Stimulated activated CD4-positive, alpha-beta T cell treated with anti-CD3 and anti-CD28 coated beads, Interleukin-4, amount 100 ng/mL, for 24 hours (primary cell): ENCODE measurements around the gene PLEKHA8.

Source experiments
- DNase-seq: peaks from one replicate; pipeline ENCODE4 v3.0.0-alpha.2; 2020

The PLEKHA8 gene, protein sequence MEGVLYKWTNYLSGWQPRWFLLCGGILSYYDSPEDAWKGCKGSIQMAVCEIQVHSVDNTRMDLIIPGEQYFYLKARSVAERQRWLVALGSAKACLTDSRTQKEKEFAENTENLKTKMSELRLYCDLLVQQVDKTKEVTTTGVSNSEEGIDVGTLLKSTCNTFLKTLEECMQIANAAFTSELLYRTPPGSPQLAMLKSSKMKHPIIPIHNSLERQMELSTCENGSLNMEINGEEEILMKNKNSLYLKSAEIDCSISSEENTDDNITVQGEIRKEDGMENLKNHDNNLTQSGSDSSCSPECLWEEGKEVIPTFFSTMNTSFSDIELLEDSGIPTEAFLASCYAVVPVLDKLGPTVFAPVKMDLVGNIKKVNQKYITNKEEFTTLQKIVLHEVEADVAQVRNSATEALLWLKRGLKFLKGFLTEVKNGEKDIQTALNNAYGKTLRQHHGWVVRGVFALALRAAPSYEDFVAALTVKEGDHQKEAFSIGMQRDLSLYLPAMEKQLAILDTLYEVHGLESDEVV

DNA sequence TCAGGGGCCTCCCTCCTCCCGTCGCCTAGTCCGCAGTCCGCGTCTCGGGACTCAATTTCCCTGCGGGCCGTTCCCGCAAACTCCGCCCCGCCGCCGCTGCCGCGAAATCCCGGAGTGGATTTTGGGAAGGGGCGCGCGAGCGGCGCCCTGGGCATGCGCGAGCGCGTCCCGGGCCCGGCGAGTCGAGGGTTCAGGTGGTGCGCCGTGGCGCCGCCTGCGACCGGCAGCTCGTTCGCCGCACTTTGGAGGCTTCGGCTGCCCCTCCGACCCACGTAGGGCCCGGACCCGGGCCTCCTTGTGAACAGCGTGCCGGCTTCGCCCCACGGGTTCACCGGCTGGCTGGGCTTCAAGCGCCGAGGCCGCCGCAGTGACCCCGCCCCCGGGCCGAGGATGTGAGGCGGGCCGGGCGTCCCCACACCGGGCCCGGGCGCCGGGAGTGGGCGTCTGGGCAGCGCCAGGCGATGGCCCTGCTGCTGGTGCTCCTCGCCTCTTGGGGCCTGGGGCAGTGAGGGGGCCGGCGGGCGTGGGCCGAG lies at the start of gene PLEKHA8:
TSS of gene PLEKHA8 (plus strand) at position 197 of the 533 bp plus-strand sequence. CDS start 351 bp downstream, outside the sequence.
- peak; percentile 88 for DNase-seq

DNA sequence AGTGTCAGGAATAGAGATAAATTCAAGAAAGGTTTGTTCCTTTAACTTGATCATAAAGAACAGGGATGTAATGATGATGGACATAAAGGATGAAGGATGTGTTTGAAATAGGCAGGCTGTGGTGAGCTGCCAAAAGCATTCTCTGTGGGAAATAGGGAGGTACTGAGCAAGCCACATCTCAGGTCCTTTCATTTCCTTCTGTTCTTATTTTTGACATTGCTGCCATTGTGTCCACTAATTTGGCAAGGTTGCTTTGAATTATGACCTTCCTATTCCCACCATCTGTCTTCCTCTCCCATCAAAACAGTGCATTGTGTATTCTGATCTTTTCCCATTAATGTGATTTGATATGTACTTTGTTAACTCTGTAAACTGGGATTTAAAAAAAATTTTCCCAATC lies 48.1 kb upstream of the PLEKHA8 start:
- DNase-seq: no peak

DNA sequence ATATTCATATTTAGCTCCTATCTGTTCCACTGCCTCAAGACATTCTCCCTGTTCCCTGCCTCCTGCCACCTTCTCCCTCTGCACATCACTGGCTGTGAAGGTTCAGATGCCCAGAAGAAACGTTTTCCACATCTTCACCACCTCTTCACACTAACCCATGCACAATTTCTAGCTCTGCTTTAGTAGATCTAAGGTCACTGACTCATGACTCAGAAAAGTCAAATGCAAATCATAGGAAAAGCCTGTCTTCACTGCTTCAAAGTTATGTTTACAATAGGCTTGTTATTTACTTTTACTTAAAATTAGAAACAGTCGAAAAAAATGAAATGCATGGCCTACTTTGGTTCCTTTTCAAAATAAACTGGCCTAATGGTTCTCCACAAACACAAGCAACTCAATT lies 41.1 kb upstream of the PLEKHA8 start:
- DNase-seq: no peak

DNA sequence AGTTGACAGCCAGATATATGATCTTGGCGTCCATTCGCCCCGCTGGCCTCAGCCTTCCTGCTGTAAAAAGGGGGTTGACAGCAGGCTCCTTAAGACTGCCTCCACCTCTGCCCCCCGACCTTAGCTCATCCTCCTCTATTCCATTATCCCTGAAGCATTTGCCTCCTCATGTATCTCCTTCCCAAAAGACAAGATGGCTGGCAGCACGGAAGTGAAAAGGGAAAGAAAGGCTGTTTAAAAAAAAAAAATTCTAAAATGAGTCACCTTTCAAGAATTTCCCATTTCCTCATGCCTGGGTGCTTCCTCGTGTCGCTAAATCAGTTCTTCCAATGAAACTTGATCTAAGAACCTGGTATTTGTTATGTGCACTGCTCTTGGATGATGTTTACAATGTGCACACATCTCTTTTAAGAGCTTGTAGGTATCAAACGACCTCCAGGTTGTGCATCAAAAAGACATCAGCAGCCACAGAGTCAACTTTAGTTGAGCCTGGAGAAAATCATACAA lies 40.3 kb upstream of the PLEKHA8 start:
- DNase-seq: no peak

DNA sequence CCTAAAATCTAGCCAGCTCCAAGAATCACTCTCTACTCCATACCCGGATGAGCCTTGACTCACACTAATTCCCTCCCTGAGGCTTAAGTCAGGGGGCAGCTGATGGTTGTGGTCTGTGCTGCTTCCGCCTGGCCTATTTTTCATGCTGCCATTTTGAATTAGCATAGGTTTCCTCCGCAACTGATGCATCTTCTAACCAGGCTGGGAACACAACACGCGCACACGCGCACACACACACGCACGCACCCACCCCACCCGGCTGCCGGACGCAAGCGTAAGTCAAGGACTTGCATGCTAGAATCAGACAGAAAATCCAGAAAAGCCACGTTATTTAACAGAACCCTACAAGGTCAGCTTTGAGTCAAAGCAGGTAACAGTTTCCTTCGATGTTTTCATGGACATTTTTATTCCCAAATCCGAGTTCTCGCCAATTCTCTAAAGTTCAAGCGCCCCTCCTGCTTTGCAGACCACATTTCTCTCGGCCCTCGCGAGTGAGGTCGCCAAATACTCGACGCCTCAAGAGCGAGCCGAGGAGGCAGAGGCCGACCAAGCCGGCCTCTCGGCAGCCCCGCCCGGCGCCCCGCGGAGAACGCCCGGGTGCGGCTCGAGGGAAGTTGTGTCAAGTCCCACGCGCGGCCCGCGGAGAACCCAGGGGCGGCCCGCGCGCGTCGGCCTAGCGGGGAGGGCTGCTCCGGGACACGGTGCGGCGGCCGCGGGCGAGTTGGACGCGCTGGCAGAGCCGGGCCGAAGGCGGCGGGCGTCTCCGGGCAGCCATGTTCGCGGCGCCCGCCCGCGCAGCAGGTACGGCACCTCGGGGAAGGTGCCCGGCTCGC lies 39.6 kb upstream of the PLEKHA8 start:
- peak; percentile 11 for DNase-seq

DNA sequence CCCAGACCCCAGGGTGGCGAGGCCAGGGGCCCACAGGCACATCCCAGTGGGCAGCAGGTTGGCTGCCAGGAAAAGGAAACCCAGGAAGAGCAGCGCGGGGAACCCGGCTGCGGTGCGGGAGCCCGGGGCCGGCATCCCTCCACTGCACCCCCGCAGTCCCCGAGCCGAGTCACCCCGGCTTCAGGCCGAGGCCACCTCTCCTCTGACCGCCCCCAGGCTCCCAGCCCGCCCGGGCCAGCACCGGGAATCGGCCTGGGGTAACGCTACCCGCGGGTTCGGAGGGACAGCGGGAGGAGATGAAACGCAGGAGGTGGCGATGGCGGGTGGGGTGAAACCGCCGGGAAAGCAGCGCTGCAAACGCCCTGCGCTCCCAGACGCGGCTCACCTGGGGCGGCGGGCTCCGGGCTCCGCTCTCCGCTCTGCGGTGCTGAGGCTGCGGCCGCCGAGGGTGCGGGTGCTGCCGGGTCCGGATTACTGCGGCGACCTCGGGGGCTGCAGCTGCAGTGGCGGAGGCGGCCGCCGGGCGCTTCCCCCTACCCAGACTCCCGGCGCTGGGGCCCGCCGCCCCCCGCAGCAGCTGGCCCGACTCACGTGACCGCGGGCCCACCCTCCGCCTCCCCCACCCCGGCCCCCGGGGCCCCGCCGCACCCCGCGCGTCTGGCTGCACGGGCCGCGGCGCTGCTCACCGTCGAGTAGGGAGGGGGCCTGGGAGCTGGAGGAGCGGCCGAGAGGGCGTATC lies 38.8 kb upstream of the PLEKHA8 start, which contains the start of gene SCRN1:
TSS of gene SCRN1 (minus strand) at position 545 of the 739 bp plus-strand sequence. CDS start 20,734 bp downstream, outside the sequence.
- DNase-seq: peak; percentile 4

DNA sequence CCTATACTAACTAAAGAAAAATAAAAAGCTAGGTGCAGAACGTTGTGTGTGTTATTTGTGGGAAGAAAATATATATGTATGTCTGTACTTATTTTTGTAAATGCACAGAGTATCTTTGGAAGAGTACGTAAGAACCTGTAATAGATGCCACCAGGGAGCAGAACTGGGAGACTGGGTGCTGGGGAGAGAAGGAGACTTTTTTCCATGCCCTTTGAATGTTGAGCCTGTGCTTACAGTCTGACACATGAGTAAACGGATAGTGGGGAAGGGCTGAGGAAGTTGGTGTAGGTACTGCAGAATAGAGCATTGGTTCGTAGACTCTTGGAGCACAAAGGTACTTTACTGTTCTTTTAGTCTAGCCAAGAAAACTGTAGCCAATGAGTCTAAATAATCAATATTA lies 37.3 kb upstream of the PLEKHA8 start:
- no peak for DNase-seq

DNA sequence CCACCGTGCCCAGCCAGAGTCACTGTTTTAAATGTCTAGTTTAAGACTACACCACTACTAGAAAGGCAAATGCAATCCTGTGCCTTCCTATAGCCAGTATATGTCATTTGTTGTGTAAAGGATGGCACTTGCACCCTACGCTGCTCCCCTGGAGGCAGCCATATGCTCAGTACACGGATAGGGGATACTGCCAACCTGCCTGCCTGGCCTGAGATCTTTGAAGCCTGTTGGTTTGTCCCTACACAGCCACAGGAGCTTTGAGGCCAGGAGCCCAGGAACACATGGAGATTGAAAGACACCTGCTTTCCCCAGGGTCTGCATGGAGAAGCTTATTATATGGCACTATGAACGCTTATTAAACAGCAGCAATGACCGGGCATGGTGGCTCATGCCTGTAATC lies 36.3 kb upstream of the PLEKHA8 start:
- DNase-seq: no peak

DNA sequence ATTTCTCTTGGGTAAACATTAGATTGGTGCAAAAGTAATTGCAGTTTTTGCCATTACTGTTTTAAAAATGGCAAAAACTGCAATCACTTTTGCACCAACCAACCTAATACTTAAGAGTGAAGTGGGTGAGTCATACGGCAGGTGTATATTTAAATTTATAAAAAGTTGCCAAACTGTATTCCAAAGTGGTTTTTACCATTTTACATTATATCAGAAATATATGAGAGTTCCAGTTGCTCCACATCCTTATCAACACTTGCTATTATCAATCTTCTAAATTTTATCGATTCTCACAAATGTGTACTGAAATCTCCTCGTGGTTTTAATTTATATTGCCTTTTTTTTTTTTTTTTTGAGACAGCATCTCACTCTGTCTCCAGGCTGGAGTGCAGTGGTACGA lies 35.1 kb upstream of the PLEKHA8 start:
- no peak for DNase-seq

DNA sequence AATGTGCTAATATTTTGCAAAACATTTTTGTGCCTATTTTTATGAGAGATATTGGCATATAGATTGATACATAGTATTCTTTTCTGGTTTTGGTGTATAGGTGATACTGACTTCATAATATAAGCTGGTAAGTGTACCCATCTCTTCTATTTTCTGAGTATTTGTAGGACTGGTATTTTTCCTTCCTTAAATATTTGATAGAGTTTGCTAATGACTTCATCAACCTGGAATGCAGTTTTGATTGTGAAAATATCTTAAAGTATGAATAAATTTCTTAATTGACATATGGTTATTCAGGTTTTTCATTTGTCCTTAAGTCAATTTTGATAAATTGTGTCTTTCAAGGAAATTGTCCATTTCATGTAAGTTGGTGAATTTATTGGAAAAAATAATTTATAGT lies 32.6 kb upstream of the PLEKHA8 start:
- DNase-seq: no peak

DNA sequence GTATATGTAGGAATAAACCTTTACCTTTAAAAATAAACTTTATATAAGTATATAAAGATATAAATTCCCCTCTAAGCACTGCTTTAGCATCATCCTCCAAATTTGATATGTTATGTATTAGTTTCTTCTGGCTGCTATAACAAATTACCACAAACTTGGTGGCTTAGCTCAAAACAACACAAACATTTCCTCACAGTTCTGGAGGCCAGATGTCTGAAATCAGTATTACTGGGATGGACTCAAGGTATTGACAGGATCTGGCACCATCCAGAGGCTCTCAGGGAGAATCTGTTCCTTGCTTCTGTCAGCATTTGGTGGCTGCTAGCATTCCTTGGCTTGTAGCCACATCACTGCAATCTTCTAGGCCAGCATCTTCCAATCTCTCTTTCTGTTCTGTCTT lies 31.9 kb upstream of the PLEKHA8 start:
- no peak for DNase-seq

DNA sequence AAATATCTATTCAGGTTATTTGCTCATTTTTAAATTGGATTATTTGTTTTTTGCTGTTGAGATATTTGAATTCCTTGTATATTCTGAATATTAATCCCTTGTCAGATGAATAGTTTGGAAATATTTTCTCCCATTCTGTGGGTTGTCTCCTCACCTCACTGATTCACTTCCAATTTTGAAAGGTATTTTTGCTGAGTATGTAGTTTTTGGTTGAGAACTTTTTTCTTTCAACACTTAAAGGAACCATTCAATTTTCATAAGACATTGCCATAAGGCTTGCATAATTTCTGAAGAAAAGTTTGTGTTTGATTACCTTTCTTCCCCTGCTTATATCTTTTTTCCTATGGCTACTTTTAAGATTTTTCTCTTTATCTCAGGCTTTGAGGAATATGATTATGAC lies 29.7 kb upstream of the PLEKHA8 start:
- no peak for DNase-seq

DNA sequence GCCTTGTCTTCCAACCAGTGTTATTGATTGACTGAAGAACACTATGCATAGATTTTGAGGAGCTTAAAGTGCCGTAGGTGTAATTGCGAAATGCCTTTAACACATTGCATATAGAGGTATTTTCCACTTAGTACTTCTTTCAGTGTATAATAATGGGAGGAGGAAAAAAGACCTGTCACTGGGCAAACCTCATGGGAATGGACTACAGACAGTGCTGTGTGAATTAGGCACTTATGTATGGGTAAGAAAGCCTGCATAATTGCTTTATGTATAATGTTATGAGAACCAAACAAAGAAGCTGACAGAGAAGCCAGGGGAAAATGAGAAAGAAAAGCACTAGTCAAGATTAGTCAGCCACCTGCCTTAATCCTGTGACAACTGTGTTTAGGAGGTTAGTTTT lies 26.2 kb upstream of the PLEKHA8 start:
- DNase-seq: no peak

DNA sequence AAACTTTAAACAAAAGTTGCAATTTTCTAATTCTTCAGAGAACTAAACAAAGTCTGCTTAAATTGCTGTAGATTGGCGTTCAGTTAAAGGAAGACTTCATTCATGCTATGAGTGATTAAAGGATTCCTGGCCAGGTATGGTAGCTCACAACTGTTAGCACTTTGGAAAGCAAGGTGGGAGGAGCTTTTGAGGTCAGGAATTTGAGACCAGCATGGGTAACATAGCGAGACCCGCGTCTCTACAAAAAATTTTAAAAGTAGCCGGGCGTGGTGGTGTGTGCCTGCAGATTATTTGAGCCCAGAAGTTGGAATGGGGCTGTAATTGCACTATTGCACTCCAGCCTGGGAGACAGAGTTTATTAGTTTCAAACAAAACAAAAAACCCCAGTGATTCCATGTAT lies 25.1 kb upstream of the PLEKHA8 start:
- no peak for DNase-seq

DNA sequence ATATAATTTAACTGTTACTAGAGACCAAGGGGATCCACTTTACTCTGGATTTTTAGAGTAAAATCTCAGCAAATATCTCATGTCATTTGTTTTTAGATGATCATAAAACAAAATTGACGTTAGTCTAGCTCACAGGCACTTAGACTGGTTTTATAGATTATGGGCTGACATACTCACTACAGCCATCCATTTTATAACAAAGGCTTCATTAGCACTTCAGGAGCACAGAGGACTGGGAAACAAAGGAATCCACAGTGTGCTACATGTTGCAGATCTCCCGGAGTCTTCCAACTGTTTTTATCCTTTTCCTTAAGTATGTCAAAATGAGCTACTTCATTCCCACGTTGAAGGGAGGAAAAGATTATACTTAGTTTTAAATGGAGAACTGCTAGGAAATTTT lies 22.7 kb upstream of the PLEKHA8 start:
- DNase-seq: no peak

DNA sequence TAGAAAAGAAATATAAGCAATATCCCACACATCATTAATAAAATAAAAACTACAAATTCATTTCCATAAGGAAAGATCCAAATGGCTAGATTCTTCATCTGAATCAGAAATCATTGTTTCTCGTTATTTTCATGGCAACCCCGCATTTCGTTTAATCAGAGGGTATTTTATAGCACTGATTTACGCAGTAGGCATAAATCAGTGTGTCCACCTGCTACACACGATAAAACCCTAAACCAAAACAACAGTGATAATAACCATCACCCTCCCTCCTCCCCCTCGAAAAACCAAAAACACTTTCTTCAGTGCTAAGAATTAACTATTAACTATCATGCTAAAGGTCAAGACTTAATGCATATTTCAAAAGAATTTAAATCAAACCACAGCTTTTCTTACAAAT lies 18.2 kb upstream of the PLEKHA8 start:
- DNase-seq: no peak

DNA sequence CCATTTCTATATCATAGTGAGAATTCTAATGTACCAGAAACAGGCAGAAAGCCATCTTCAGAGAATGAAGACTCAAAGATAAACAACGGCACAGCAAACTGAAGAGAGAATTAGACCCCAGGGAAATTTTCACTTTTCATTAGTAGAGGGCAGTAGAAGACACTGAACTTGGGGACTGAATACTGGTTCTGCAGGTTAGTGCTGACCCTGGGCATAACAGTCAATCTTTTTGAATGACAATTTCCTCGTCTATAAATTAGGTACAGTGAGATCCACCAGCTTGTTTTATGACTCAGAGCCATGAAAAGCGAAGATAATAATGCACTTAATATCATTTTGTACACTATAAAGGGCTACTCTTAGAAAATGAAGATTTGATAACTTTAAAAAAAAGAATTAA lies 15.5 kb upstream of the PLEKHA8 start:
- DNase-seq: no peak

DNA sequence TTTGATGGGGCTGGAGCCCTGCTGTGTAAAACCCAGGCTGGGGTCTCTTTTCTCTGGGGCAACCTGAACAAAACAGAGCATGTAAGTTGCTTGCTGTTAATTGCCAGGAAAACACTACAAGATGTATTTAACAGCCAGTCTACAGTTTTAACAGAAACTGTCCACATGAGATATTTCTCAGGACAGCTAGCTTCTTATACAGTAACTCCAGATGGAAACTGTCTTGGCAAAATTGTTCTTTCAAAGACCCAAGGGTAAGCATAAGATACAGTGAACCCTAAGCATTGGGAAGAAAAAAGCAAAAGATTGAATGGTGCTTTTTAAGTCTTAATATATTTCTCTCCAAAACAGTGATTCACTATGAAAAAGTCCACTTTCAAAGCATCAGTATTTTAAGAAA lies 9.8 kb upstream of the PLEKHA8 start:
- no peak for DNase-seq

DNA sequence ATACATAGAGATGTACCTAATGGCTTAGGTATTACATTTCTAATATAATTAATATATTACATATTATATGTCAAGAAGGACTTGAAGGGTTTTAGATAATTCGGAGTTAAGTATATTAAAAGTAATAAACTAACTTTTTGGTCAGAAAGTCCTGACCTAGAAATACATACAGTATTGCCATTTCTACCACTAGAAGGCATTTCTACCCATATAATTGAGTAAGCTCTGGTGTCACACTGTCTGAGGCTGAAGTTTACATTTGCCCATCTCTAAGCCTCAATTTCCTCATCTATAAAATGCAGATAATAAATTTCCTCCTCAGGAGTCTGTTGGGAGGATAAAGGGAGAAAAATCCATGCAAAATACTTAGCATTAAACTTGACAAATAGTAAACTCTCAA lies 8.8 kb upstream of the PLEKHA8 start:
- no peak for DNase-seq

DNA sequence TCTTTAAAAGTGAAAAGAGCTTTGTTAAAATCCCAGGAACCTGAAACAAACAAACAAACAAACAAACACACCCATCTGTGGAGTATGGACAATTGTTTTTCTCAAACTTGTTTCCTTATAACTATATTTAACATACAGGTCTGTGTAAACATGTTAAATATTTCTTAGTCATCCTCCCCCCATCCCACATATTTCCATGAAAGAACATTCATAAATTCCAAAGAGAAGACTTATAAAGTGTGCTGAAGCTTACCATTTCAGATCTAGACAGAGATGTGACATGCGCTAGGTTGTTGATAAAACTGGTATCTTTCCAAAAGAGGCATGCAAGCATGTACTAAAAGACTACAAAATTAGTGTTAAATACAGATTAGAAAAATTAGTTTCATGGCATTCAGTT lies 8.3 kb upstream of the PLEKHA8 start:
- no peak for DNase-seq

DNA sequence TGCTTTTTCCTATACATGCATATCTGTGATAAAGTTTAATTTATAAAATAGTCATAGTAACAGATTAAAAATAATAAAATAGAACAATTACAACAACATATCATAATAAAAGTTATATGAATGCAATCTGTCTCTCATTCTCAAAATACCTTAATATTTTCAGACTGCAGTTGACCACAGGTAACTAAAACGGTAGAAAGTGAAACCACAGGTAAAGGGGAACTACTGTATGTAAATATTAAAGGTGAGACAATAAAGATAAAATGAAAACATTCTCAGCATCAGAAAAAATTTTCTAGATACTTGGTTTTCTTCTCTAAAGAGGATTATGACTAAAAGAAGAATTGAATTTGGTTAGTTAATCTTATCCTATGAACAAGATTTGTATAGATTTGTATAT lies 7.7 kb upstream of the PLEKHA8 start:
- no peak for DNase-seq

DNA sequence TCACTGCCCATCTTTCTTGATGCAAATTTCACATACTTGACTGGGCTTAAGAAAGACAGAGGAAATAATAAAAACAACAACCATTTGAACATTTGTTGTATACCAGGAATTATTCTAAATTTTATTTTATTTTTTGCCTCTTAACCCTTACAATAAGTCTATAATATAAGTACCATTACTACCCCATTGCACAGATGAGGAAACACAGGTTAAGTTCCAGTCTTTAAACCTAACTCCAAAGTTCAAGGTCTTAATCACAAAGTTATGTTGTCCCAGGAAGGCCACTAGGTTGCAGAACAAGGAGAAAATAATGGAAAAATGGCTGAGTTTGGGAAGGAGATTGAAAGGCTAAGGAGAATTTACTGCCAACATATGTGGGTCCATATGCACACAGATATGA lies 5.2 kb upstream of the PLEKHA8 start:
- no peak for DNase-seq

DNA sequence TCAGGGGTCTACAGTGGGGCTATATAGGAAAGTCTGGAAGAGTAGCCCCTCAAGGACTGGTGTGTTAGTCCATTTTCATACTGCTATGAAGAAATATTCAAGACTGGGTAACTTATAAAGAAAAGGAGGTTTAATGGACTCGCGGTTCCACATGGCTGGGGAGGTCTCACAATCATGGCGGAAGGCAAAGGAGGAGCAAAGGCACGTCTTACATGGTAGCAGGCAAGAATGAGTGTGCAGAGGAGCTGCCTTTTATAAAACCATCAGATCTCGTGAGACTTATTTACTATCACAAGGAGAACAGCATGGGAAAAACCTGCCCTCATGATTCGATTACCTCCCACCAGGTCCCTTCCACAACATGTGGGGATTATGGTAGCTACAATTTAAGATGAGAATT lies 4.7 kb upstream of the PLEKHA8 start:
- no peak for DNase-seq
